GM21723 (cell line): Measurements from ENCODE around the gene CFAP410.

Experiments used
- ATAC-seq: cut with Tn5 transposase; IDR thresholded peaks from one replicate; pipeline ENCODE4 v1.9.1; 2021; ENCODE audit warnings: mild to moderate bottlenecking, moderate library complexity; ENCODE audit not compliant: unreplicated experiment

Gene CFAP410

DNA sequence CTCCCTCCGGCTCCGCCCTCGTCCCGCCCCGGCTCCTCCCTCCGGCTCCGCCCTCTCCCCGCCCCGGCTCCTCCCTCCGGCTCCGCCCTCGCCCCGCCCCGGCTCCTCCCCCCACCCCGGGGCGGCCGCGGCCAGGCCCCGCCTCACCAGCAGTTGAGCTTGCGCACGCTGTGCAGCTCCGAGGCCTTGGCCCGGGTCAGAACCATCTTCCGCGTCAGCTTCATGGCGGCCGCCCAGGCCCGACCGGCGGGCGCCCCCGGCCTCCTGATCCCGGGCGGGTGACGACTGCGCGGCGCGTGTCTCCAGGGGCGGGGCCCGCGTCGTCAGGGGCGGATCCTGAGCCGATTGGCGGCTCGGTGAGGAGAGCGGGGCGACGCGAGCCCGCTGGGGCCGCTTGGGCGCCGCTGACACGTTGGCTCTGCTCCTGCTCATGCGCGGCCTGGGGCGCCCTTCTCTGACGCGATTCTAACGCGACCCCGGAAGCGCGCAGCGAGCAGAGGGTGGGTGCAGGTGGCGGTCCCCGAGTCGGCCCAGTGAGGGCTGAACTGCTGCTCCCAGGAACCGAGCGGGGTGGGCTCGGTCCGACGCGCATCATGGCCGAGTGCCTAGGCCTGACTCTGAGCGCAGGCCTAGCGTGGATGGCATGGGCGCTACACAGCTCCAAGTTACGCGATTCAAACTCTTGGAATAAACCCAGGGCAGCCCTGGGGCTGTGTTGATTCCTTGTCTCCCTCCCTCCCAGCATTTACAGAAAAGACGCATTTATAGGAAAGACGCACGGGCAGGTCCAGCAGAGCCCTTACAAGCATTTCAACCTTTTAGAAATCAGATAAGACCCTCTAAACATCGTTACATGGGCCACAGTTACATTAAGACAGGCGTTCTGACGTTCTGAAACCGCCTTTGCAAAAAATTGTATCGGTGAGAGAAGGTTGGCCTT, at the start of gene CFAP410:
Gene CFAP410, minus strand, starts transcription at position 420 of the 940 bp plus-strand sequence. Its CDS starts 196 bp downstream, at position 224.
- ATAC-seq, result peak; percentile 86

- ATAC-seq, result no peak
These were observed 45.8 kb upstream of the CFAP410 start for GRCh38 chr21:44384968-44385367.

- ATAC-seq, result no peak
These were observed 44.0 kb upstream of the CFAP410 start for GRCh38 chr21:44383216-44383615.

- no peak for ATAC-seq
These were observed 43.3 kb upstream of the CFAP410 start for GRCh38 chr21:44382536-44382935.

DNA sequence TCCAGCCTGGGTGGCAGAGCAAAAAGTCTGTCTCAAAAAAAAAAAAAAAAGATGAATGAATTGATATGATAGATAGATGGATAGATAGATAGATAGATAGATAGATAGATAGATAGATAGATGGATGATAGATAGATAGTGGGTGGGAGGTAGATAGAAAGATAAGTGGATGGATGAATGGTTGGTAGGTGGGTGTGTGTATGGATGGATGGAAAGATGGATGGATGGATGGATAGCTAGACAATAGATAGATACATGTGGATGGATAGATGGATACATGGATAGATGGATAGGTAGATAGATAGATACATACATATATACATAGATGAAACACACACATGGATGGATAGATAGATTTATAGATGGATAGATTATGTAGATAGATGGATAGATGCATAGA, 42.7 kb upstream of the CFAP410 start:
- ATAC-seq, result no peak

- ATAC-seq, result no peak
These were observed 41.7 kb upstream of the CFAP410 start for GRCh38 chr21:44380876-44381275.

- ATAC-seq, result no peak
These were observed 41.0 kb upstream of the CFAP410 start for GRCh38 chr21:44379991-44380865.

GRCh38 chr21:44379515-44379848, 40.3 kb upstream of the CFAP410 start:
- no peak for ATAC-seq

DNA sequence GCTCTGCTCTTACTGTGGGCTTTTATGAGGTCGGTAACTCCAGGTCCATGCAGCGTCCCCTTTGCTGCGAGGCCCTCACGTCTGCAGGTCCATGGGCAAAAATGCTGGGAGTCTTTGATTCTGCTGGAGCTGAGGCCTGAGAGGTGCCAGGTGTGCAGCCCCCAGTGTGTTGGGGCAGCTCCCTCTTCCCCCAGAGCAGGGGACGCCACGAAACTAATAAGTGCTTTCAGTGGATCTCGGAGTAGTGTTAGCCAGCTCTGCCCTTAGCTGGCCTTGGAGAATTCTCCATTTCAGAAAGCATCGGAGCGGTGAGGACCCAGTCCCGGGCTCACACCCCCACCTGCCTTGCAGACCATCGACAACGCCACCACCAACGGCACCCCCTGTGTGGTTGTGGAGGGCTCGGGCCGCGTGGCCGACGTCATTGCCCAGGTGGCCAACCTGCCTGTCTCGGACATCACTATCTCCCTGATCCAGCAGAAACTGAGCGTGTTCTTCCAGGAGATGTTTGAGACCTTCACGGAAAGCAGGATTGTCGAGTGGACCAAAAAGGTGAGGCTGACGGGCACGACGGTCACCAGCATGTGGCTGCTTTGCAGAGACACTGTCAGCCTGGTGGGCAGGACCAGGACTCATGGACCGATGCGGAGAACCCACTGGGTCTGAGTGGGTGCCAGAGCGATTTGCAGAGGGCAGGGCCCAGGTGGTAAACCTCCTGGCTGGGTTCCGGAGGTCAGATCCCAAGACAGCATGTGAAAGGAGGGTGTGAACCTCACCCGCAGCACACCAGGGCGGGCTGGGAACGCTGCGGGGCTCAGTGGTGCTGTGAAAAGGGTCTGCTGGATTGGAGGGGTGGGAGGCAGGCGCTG, 39.7 kb upstream of the CFAP410 start:
- ATAC-seq, result no peak

GRCh38 chr21:44377922-44378645, 38.9 kb upstream of the CFAP410 start:
- no peak for ATAC-seq

DNA sequence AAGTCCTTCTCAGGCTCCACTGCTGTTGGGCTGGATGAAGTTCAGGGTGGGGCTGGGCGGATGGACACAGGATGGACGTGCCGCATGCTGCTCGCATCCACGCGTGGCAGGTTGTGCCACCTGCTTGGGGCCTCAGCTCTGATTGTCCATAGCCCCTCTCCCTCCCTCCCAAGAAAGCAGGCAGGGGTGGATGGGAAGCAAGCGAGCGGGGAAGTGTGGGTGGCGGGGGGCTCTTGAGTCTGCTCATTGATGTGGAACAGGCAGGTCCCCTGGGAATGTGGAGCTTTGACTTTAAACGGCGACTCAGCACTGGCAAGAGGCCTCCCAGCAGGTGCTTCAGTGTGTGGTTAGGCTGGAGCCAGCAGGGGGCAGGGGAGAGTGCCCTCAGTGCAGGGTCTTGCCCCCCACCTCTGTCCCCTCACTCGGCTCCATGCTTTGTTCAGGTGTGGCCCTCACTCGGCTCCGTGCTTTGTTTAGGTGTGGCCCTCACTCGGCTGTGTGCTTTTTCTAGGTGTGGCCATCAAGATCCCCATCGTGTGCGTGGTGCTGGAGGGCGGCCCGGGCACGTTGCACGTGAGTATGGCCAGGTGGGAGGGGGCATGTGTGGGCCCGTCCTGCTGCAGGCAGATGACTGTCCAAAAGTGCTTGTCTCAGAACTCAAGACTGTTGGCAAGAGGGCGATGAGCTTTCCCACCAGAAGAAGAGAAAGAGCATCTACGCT, 38.2 kb upstream of the CFAP410 start:
- no peak for ATAC-seq

GRCh38 chr21:44376606-44377005, 37.4 kb upstream of the CFAP410 start:
- ATAC-seq, result no peak

GRCh38 chr21:44375761-44376241, 36.6 kb upstream of the CFAP410 start:
- no peak for ATAC-seq

GRCh38 chr21:44375281-44375651, 36.1 kb upstream of the CFAP410 start:
- no peak for ATAC-seq

DNA sequence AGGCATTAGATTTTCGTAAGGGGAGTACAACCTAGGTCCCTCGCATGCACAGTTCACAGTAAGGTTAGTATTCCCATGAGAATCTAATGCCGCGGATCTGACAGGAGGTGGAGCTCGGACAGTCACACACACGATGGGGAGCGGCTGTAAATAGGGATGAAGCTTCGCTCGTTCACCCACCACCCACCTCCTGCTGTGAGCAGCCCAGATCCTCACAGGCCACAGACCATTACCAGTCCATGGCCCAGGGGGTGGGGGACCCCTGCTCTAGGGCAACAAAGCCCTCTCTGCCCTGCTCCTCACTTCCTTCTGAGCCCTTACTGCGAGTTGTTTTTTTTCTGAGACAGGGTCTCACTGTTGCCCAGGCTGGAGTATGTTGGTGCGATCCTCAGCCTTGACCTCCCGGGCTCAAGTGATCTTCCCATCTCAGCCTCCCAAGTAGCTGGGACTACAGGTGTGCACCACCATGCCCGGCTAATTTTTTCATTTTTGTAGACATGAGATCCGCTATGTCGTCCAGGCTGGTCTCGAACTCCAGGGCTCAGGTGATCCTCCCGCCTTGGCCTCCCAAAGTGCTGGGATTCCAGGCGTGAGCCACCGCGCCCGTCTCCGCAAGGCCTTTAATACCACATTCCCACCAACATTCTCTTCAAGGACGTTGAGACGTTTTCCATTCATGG, 35.6 kb upstream of the CFAP410 start:
- ATAC-seq, result no peak

DNA sequence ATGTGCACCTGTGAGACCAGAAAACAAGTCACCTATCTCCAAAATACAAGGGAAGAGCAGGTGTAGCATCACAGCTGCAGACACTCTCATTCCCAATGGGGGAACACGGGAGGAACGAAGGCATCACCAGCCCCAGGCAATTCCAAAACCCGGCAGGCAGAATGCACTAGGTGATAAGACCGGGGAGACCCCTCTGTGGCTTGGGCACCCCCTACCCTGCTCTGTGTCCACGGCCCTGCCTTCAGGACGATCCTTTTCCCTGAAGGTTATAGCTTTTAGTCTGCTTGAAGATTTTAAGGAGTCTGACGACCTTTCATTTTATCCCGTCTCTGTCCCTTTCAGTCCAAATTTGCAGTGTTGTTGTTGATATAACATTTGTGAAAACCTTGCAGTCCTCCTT, 33.4 kb upstream of the CFAP410 start:
- no peak for ATAC-seq

GRCh38 chr21:44371596-44371995, 32.4 kb upstream of the CFAP410 start:
- ATAC-seq, result no peak

DNA sequence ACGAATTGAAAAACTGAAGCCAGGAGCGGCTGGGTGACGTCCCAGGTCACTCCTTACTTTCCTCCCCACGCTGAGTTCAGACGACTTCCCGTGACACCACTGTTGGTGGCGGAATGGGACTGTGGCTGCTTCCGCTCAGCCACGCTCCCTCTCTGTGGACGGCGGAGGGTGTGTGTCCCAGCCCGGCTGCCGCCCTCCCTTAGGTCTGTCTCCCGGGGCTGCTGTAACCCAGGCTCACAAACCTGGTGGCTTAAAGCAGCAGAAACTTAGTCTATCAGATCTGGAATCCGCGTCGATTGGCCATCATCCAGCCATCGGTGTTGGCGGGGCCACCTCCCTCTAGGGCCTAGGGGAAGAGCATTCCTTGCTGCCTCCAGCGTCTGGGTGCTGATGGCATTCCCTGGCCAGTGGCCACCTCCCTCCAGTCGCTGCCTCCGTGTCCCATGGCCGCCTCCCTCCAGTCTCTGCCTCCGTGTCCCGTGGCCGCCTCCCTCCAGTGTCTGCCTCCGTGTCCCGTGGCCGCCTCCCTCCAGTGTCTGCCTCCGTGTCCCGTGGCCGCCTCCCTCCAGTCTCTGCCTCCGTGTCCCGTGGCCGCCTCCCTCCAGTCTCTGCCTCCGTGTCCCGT, 31.7 kb upstream of the CFAP410 start:
- ATAC-seq, result no peak
